Stimulated activated naive CD8-positive, alpha-beta T cell treated with anti-CD3 and anti-CD28 coated beads, Interleukin-15, Interleukin-2, amounts not matched to agents 100 ng/mL and 50 ng/mL, for 24 hours (primary cell): Measurements from ENCODE around the gene C10orf95.

Experiments used
- H3K27ac Mint-ChIP-seq: one replicate; pipeline ENCODE4 v1.8.0; 2021; ENCODE audit warnings: mild to moderate bottlenecking, mixed read lengths
- H3K27me3 Mint-ChIP-seq: one replicate; pipeline ENCODE4 v1.8.0; 2021; ENCODE audit warnings: mixed read lengths
- H3K36me3 Mint-ChIP-seq: one replicate; pipeline ENCODE4 v1.8.0; 2021; ENCODE audit warnings: low read depth, mixed read lengths
- H3K4me1 Mint-ChIP-seq: one replicate; pipeline ENCODE4 v1.8.0; 2021; ENCODE audit warnings: low read depth, mixed read lengths
- H3K4me3 Mint-ChIP-seq: one replicate; pipeline ENCODE4 v1.8.0; 2021; ENCODE audit warnings: mild to moderate bottlenecking, mixed read lengths
- H3K9me3 Mint-ChIP-seq: one replicate; pipeline ENCODE4 v1.8.0; 2021; ENCODE audit warnings: mixed read lengths

Gene C10orf95

DNA sequence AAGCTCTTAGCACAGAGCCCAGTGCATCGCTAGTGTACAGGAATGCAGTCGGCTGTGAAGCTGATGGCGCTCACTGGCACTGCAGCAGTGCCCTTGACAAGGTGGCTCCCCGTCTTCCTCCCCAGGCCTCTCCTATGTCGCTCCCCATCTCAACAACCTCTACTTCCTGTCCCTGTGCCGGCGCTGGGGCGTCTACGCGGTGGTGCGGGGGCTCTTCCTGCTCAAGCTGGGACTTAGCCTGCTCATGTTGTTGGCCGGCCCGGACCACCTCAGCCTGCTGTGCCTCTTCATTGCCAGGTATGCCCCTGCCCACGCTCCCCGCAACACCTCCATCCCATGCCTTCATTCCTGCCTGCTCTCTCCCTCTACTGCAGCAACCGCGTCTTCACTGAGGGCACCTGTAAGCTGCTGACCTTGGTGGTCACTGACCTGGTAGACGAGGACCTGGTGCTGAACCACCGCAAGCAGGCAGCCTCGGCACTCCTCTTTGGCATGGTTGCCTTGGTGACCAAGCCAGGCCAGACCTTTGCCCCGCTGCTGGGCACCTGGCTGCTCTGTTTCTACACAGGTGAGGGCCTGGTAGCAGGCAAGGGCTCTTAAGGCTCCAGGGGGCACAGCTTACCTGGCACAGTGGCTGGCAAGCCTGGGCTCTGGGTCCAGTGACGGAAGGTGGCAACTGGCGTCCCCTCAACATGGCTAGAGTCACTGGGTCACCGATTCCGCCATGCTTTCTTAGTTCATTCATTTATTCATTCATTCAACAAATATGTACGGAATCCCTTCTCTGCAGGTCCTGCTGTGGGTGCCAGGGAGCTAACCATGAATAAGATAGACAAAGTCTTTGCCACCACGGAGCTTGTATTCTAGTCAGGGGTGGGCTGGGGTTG is 22.3 kb upstream of the C10orf95 start:
- Mint-ChIP-seq H3K4me1 (peaks cover 21% of the 10 kb centered on the region), H3K4me3 (no peak overlapping the region), H3K27ac (peak overlapping the region; percentile 78), H3K36me3 (peaks cover 23% of the 10 kb centered on the region), H3K27me3 (no peaks in the 10 kb centered on the region), H3K9me3 (no peaks in the 10 kb centered on the region)

DNA sequence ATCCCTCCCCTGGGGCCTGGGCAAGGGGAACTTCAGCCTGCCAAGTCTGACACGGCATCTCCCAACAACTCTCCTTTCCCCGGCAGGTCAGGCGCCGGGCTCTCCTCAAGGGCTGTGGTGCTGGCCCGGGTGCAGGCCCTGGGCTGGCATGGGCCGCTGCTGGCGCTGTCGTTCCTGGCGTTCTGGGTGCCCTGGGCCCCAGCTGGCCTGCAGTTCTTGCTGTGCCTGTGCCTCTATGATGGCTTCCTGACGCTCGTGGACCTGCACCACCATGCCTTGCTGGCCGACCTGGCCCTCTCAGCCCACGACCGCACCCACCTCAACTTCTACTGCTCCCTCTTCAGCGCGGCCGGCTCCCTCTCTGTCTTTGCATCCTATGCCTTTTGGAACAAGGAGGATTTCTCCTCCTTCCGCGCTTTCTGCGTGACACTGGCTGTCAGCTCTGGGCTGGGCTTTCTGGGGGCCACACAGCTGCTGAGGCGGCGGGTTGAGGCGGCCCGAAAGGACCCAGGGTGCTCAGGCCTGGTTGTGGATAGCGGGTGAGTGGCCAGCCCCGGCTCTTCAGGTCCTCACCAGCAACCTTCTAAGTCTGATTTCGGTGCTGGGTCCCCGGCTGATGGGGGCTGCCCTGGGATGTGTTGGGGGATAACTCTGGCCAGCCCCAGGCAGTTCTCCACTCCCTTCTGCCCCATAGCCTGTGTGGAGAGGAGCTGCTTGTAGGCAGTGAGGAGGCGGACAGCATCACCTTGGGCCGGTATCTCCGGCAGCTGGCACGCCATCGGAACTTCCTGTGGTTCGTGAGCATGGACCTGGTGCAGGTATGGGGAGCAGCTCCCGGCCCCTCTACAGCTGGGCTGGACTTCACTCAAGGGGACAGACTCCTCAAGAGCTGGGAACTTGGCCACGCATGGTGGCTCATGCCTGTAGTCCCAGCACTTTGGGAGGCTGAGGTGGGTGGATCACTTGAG is 19.5 kb upstream of the C10orf95 start:
- Mint-ChIP-seq H3K27ac (no peak overlapping the region), H3K4me1 (peaks cover 12% of the 10 kb centered on the region), H3K36me3 (peaks cover 25% of the 10 kb centered on the region), H3K4me3 (no peak overlapping the region), H3K27me3 (no peaks in the 10 kb centered on the region), H3K9me3 (no peaks in the 10 kb centered on the region)

DNA sequence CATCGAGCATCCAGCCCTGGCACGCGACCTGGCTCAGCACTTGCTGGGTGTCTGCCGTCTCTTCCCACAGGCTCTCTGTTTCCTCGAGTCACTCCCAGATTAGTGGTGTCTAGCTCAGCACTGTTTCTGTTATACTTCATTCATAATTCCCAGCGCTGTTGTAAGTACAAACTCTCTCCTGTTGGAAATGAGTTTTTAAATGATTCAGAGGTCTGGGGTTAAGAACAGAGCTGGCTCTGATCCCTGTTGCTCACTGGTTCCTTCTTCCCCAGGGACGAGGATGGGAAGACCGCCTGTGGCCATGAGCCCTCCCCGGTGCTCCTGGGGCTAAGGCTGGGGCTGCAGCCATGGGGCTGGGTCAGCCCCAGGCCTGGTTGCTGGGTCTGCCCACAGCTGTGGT is 17.3 kb upstream of the C10orf95 start:
- H3K27ac Mint-ChIP-seq, result no peak overlapping the region
- H3K36me3 Mint-ChIP-seq, result peaks cover 17% of the 10 kb centered on the region
- H3K9me3 Mint-ChIP-seq, result no peaks in the 10 kb centered on the region
- H3K4me3 Mint-ChIP-seq, result no peak overlapping the region
- H3K4me1 Mint-ChIP-seq, result peaks cover 13% of the 10 kb centered on the region
- no peaks in the 10 kb centered on the region for H3K27me3 Mint-ChIP-seq

DNA sequence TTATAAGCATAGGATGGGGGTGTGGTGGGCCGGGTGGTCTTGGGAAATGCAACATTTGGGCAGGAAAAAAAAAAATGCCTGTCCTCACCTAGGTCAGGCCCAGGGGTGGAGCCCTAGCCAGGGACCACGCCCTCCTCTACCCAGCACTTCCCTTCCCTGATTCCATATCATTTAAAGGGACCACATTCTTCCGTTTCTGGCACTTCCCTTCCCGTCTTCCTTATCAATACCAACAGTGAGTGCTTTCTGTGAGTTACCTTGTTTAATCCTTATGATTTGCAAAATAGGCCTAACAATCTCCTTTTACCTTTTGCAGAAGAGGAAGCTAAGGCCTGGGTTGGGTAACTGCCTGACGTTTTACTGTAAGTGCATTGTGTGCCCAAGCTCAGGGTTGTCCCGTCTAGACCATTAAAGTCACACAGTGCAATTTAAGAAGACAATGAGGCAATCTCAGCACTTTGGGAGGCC is 16.7 kb upstream of the C10orf95 start:
- peaks cover 17% of the 10 kb centered on the region for H3K36me3 Mint-ChIP-seq
- H3K9me3 Mint-ChIP-seq, result no peaks in the 10 kb centered on the region
- H3K27me3 Mint-ChIP-seq, result no peaks in the 10 kb centered on the region
- H3K4me1 Mint-ChIP-seq, result peaks cover 13% of the 10 kb centered on the region
- H3K4me3 Mint-ChIP-seq, result no peak overlapping the region
- no peak overlapping the region for H3K27ac Mint-ChIP-seq

DNA sequence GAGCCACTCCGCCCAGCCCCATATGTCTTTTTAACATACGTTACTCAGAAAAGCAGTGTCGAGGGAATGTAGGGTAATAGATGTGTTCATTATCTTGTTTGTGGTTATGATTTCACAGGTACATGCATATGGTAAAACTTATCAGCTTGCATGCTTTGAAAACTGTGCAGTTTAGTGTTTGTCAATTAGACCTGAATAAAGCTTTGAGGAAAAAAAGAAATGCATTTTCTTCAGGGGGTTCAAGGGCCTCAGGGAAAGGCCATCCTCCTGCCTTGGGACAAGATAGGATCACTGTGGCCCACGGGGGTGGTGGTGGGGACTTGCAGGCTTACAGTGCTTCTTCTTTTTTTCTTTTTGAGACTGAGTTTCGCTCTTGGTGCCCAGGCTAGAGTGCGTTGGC is 16.0 kb upstream of the C10orf95 start:
- no peaks in the 10 kb centered on the region for H3K27me3 Mint-ChIP-seq

DNA sequence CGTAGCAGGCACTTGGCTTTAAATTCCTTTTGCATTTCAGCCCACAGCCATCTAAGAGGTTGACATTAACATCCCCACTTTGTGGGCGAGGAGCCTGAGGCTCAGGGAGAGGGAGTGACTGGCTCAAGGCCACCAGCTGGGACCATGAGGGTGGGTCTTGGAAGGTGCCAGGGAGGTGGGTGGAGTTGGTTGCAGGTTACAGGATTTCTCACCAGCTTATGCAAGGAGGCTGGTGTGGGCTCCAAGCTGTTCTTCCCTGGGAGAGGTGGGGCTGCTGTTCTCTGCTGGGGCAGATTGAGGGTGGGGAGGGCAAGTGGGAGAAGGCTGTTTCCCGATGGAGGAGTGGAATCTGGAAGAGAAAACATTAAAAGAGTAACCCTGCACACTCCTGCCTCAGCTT is 14.1 kb upstream of the C10orf95 start:
- Mint-ChIP-seq H3K4me3 (no peak overlapping the region), H3K36me3 (peaks cover 12% of the 10 kb centered on the region), H3K4me1 (peaks cover 34% of the 10 kb centered on the region), H3K27me3 (no peaks in the 10 kb centered on the region), H3K27ac (no peak overlapping the region), H3K9me3 (no peaks in the 10 kb centered on the region)

More for the DNA sequence above, 16.0 kb upstream of the C10orf95 start:
- peaks cover 16% of the 10 kb centered on the region for H3K4me1 Mint-ChIP-seq
- H3K27ac Mint-ChIP-seq, result no peak overlapping the region
- no peak overlapping the region for H3K4me3 Mint-ChIP-seq
- H3K36me3 Mint-ChIP-seq, result peaks cover 12% of the 10 kb centered on the region
- H3K9me3 Mint-ChIP-seq, result no peaks in the 10 kb centered on the region

DNA sequence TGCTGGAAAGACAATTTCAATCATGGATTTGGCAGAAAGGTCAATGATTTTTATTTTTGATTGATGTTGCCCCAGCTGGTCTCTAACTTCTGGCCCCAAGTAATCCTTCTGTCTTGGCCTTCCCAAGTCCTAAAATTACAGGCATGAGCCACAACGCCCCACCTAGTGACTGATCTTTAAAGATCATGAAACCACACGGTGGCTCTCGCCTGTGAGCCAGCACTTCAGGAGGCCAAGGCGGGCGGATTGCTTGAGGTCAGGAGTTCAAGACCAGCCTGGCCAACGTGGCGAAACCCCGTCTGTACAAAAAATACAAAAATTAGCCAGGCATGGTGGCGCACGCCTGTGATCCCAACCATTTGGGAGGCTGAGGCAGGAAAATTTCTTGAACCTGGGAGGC is 12.6 kb upstream of the C10orf95 start:
- no peak overlapping the region for H3K4me3 Mint-ChIP-seq
- H3K36me3 Mint-ChIP-seq, result peaks cover 6% of the 10 kb centered on the region
- peak overlapping the region; percentile 26 for H3K27ac Mint-ChIP-seq
- no peaks in the 10 kb centered on the region for H3K9me3 Mint-ChIP-seq
- H3K27me3 Mint-ChIP-seq, result no peaks in the 10 kb centered on the region
- peaks cover 37% of the 10 kb centered on the region for H3K4me1 Mint-ChIP-seq

DNA sequence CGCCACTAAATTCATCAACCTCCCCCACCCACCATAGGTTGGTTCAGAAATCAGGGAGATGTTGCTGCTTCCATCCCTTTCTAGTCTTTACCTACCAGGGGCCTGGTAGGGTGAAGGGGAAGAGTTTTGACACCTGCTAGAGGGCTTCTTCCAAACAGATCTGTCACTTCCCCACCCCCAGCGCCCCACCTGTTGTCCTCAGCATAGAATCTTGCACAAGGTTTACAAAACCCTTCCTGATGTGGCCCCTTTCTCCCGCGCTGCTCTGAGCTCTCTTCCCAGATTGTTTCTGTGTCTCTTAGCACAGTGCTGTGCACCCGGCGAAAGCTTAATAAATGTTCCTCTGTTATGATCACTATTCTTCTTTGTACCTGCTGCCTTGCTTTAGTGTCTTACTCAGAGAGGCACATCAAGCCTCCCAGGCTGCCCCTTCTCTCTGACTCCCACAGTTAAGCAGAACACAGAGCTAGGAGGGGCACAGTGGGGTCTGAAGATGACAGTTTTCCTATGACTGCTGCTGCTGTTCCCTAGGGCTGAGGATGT is 11.2 kb upstream of the C10orf95 start:
- Mint-ChIP-seq H3K36me3 (no peaks in the 10 kb centered on the region), H3K27ac (no peak overlapping the region), H3K9me3 (no peaks in the 10 kb centered on the region), H3K27me3 (no peaks in the 10 kb centered on the region), H3K4me1 (peaks cover 37% of the 10 kb centered on the region), H3K4me3 (peak overlapping the region; percentile 86)

DNA sequence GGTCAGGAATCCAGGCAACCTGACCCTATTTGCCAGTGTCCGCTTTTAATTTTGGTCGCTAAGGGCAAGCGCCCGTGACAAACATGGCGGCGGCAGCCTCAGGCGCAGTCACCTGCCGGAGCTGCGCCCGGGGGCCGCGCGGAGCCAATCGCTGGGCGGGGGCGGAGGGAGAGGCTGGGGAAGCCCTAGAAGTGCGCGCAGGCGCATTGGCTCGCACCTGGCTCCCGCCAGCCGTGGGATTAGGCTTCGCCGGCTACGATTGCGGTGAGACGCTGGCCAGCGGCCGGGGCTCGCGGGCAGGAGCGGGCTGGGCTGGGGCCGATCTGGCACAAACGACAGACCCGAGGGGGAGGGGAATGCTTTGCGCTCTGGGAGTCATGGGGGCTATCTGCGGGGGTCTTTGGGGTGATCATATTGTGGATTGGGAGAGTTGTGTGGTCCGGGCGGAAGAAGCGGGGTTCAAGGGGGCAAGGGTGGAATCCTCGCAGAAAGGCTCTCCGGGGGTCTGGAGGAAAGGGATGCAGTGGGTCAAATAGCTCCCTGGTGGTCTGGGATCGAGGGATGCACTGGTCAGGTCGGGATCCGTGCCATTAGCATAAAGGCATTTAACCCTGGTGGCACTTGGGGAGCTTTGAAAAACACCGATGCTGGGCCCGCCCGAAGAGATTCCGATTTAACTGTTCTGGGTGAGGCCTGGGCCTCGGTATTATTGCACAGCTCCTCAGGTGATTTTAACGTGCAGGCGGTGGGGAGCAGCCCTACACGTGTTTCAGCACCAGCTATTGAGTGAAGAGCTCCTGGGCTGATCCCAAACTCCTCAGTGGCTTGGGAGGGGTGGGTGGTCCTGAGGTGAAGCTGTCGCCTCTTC is 10.1 kb upstream of the C10orf95 start:
- Mint-ChIP-seq H3K36me3 (no peaks in the 10 kb centered on the region), H3K27ac (peak overlapping the region; percentile 91), H3K4me3 (peak overlapping the region; percentile 86), H3K27me3 (no peaks in the 10 kb centered on the region), H3K9me3 (no peaks in the 10 kb centered on the region), H3K4me1 (peaks cover 37% of the 10 kb centered on the region)

DNA sequence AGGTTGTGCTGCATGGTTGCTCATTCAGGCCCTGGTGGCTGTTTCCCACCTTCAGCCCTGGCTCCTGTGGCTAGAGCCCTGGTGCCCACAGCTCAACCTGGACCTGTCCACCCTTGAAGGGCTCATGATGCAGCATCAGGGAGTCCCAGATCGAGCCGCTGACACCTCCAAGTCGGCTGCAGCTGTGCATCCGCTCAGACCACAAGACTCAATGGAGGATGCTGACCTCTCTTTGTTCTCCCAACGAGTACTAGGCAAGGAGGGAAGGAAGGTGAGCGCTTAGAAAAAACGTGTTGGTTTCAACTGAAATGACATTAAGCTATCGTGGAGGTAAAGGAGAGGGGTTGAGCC is 9.5 kb upstream of the C10orf95 start:
- H3K4me3 Mint-ChIP-seq, result peak overlapping the region; percentile 86
- H3K36me3 Mint-ChIP-seq, result peaks cover 5% of the 10 kb centered on the region
- H3K27me3 Mint-ChIP-seq, result no peaks in the 10 kb centered on the region
- H3K27ac Mint-ChIP-seq, result peak overlapping the region; percentile 91
- H3K4me1 Mint-ChIP-seq, result peaks cover 37% of the 10 kb centered on the region
- H3K9me3 Mint-ChIP-seq, result no peaks in the 10 kb centered on the region

DNA sequence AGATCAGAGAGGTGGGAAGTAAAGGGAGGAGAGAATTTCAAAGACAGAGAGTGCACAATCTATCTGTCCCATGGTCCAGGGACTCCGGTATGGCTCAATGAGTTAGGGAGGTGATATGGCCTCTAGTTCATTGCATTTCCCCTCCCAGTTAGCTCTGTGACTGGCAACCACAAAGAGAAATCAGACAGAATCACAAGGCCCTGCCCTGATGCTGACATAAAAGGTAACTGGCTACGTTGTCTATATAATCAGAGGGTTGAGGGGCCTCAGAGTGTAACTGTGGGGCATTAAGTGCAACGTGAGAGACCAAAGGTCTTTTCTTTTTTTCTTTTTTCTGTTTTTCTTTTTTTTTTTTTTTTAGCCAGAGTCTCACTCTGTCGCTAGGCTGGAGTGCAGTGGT is 7.3 kb upstream of the C10orf95 start:
- Mint-ChIP-seq H3K27me3 (no peaks in the 10 kb centered on the region), H3K4me1 (peaks cover 48% of the 10 kb centered on the region), H3K36me3 (peaks cover 12% of the 10 kb centered on the region), H3K4me3 (no peak overlapping the region), H3K9me3 (no peaks in the 10 kb centered on the region), H3K27ac (peak overlapping the region; percentile 21)

DNA sequence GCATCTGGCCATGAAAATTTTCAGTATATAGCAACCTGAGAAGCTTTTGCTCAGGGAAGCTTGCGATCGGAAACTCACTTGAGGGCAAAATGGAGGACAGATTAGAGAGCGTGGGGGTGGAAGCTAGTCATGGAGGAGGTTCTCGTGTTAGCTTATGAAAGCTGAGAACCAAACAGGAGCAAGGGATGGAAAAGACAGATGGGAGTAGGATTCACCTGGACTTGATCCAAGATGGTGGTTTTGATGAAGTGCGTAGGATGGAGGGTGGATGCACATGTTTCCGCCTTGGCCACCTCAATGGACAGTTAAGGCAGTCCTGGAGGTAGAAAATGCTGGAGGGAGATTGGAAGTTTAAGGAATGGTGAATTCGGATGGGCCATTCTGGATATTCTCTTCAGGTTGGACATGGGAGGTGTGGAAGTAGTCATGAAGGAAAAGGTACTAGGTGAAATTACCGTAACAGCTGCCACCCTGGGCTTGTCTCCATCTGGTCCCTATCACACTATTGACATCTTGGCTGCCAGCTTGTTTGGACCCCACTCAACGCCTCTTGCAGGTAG is 6.3 kb upstream of the C10orf95 start:
- Mint-ChIP-seq H3K4me3 (no peak overlapping the region), H3K9me3 (no peaks in the 10 kb centered on the region), H3K4me1 (peaks cover 48% of the 10 kb centered on the region), H3K36me3 (peaks cover 21% of the 10 kb centered on the region), H3K27ac (no peak overlapping the region), H3K27me3 (no peaks in the 10 kb centered on the region)

DNA sequence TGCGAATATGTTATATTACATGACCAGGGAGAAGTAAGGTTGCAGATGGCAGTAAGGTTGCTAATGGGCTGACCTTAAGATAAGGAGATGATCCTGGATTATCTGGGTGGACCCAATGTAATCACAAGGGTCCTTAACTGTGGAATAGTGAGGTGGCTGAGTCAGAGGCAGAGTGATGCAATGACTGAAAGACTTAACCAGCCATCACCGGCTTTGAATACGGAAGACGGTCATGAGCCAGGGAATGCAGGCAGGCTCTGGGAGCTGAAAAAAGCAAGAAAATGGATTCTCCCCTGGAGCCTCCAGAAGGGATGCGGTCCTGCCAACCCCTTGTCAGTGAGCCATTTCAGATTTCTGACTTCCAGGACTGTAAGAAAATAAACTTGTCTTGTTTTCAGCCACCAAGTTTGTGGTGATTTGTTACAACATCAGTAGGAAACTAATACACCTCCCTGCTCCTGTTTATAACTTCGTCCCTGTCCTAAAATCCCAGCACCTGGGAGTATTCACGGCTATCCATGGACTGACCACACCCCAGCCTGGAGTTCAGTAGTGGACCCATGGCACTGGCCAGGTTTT is 4.6 kb upstream of the C10orf95 start:
- Mint-ChIP-seq H3K9me3 (no peaks in the 10 kb centered on the region), H3K27me3 (no peaks in the 10 kb centered on the region), H3K36me3 (peaks cover 30% of the 10 kb centered on the region), H3K4me3 (no peak overlapping the region), H3K27ac (peak overlapping the region; percentile 74), H3K4me1 (peaks cover 44% of the 10 kb centered on the region)
